Ovary (tissue), 3 donors: ENCODE measurements around the gene FOXC2.

ENCODE experiments used
- CTCF ChIP-seq, 3 donors: fragments of 450-650 bp in 2 of 3; fragments of 200-600 bp in 1 of 3; IDR thresholded peaks; one replicate each; pipeline versions ENCODE4 v1.5.1 to v1.8.0; 2016 to 2022; ENCODE audit warnings: antibody characterized with exemption in 3 of 3, mild to moderate bottlenecking in 1 of 3
- EP300 ChIP-seq: sonication (generic); formaldehyde crosslinking; IDR thresholded peaks from one replicate; pipeline ENCODE4 v1.6.1; 2017; ENCODE audit warnings: antibody characterized with exemption
- POLR2A ChIP-seq: fragments of 450-650 bp; IDR thresholded peaks from one replicate; pipeline ENCODE4 v1.6.1; 2017; ENCODE audit warnings: antibody characterized with exemption, mild to moderate bottlenecking, moderate library complexity
- donor health status: DM: no; HTN: no; CAD: no.

GRCh38 chr16:86523166-86523740, 43.4 kb upstream of the FOXC2 start:
- TF ChIP-seq POLR2A (no peak), CTCF (IDR thresholded peaks at IDR 0.05) (no peak), EP300 (no peak)
